Measurements from ENCODE around the gene MOB3A. TPM values are rescaled to one million over a fixed set of nuclear protein-coding genes. Genes with fewer than 3 reads are reported as not detected.
"Not testable (repeated sequence)": the region's sequence is repeated elsewhere in the genome, so short reads cannot be mapped to it uniquely, and the experiment has no call there.

The MOB3A gene
- total RNA-seq, 1 experiment from 2014 or later, result 11.7 TPM

DNA sequence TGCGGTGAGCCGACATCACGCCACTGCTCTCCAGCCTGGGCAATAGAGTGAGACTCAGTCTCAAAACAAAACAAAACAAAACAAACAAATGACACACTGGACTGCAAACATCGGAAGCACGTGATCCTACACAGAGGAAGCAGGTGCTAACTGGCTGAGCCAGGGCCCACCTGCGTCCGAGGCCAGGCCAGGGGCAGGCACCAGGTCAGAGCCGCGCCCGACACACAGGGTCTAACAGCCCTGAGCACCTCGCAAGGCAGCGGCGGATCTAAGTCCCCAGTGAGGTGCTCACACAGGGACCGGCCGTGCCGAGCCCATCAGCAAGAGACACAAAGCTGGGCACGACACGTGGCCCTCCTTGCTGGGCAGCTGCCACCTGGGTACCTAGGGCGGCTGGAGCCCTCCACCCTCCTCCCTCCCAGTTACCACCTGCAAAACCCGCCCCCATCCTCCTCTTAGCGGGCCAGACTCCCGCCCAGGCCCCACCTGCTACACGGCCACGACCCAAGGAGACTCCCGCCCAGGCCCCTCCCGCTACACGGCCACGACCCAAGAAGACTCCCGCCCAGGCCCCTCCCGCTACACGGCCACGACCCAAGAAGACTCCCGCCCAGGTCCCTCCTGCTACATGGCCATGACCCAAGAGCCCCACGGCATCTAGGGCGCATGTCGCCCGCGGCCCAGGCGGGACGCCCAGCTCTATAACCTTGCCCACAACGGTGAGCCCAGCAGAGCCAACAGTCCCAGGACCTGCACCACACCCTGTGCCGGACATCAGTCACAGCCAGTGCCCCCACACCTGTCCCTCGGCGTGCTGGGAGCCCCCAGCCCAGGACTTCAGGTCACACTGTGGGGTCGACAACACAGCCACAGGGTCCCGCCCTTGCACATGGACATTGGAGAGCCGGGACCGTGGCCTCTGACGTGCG, 39.6 kb upstream of the MOB3A start:
- Mint-ChIP-seq H3K27ac (ENCODE audit: unreplicated experiment) (no peak overlapping the region), H3K9me3 (ENCODE audit: unreplicated experiment) (no peaks in the 10 kb centered on the region), H3K4me1 (ENCODE audit: low read depth, unreplicated experiment) (no peaks in the 10 kb centered on the region), H3K27me3 (ENCODE audit: insufficient read depth, unreplicated experiment) (no peaks in the 10 kb centered on the region), H3K36me3 (ENCODE audit: insufficient read depth, unreplicated experiment) (peaks cover 79% of the 10 kb centered on the region), H3K4me3 (ENCODE audit: unreplicated experiment) (no peak overlapping the region)
- TF ChIP-seq CTCF (IDR thresholded peaks at IDR 0.05; ENCODE audit: insufficient read depth in 1 of 2, low read depth in 1 of 2, low read length in 1 of 2, severe bottlenecking in 1 of 2, unreplicated experiment in 1 of 2), result no peak
- no peaks in the 10 kb centered on the region for H3K9me3 ChIP-seq
- no peak for DNase-seq
- BruUV-seq (replicated peaks), result no TSS peak
- intact Hi-C loops (cut with micrococcal nuclease; ENCODE audit: unreplicated experiment), result no loop called here
- H3K4me1 ChIP-seq, result no peaks in the 10 kb centered on the region
- no peaks in the 10 kb centered on the region for H3K27me3 ChIP-seq (replicated peaks; ENCODE audit: control insufficient read depth, insufficient read depth, low read length)
- peaks cover 5% of the 10 kb centered on the region for H3K36me3 ChIP-seq (ENCODE audit: control insufficient read depth, insufficient read depth, low read length)
- CTCF ChIA-PET, result no interaction called here
- H3K4me3 ChIP-seq (ENCODE audit: low read depth, low read length), result no peak overlapping the region
- POLR2A ChIA-PET, result no interaction called here

DNA sequence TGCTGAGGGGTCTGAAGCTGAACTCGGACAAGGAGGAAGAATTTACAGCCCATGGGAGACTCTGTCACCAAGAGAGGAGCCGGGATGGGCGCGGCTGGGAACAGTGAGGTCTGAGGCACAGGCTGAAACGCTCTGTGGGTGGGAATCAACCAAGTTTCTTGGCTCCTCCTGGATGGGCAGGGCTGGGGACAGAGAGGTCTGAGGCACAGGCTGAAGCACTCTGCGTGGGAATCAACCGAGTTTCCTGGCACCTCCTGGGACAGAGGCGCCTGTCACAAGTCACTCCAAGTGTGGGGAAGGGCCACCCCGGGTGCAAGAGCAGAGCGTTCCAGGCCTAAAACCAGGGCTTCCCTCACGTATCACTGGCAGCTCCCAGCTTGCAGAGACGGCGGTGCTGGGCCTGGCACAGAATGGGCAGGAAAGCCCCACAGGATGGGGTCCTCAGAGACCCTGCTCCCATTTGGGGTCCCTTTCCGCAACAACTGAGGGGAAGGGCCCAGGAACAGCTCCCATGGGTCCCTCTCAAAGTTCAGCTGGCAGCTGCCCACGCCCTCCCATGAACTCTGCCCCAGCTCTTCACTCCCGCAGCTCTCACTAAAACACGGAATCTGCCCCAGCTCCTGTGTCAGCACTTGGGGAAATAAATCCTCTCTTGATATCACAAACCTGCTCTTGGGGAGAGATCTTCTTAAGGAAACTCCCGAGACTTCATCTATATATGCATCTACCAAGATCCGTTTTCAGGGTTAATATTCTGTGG, 36.8 kb upstream of the MOB3A start:
- H3K27me3 ChIP-seq (replicated peaks; ENCODE audit: control insufficient read depth, insufficient read depth, low read length), result no peaks in the 10 kb centered on the region
- Mint-ChIP-seq H3K4me1 (ENCODE audit: low read depth, unreplicated experiment) (no peaks in the 10 kb centered on the region), H3K27me3 (ENCODE audit: insufficient read depth, unreplicated experiment) (no peaks in the 10 kb centered on the region), H3K27ac (ENCODE audit: unreplicated experiment) (no peak overlapping the region), H3K9me3 (ENCODE audit: unreplicated experiment) (no peaks in the 10 kb centered on the region), H3K36me3 (ENCODE audit: insufficient read depth, unreplicated experiment) (peaks cover 69% of the 10 kb centered on the region), H3K4me3 (ENCODE audit: unreplicated experiment) (no peak overlapping the region)
- ChIA-PET POLR2A (no interaction called here), CTCF (no interaction called here)
- no peak for TF ChIP-seq CTCF (IDR thresholded peaks at IDR 0.05; ENCODE audit: insufficient read depth in 1 of 2, low read depth in 1 of 2, low read length in 1 of 2, severe bottlenecking in 1 of 2, unreplicated experiment in 1 of 2)
- H3K4me3 ChIP-seq (ENCODE audit: low read depth, low read length), result no peak overlapping the region
- H3K4me1 ChIP-seq, result no peaks in the 10 kb centered on the region
- no peaks in the 10 kb centered on the region for H3K9me3 ChIP-seq
- DNase-seq, result no peak
- H3K36me3 ChIP-seq (ENCODE audit: control insufficient read depth, insufficient read depth, low read length), result peaks cover 6% of the 10 kb centered on the region
- no TSS peak for BruUV-seq (replicated peaks)
- intact Hi-C loops (cut with micrococcal nuclease; ENCODE audit: unreplicated experiment), result no loop called here

DNA sequence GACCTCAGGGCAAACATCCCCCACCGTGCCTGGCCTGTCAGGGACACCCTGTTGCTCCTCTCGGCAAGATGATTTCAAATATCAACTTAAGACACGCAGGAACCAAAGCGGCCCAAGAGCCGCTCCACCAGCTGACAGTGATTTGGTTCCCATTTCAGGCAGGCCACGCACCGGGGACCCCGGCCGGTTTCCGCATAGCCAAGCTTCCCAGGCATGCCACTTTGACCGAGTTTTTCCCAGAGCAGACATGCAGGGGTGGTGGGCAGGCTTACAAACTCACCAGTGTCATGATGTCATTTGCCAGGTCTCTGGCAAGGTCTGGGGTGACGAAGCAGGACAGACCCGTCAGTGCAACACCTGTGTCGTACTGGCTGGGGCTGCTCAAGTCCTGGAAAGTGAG, 36.1 kb upstream of the MOB3A start:
- Histone ChIP-seq H3K9me3 (no peaks in the 10 kb centered on the region), H3K36me3 (ENCODE audit: control insufficient read depth, insufficient read depth, low read length) (peaks cover 6% of the 10 kb centered on the region), H3K4me1 (no peaks in the 10 kb centered on the region), H3K4me3 (ENCODE audit: low read depth, low read length) (no peak overlapping the region), H3K27me3 (replicated peaks; ENCODE audit: control insufficient read depth, insufficient read depth, low read length) (no peaks in the 10 kb centered on the region)
- DNase-seq, result no peak
- CTCF ChIA-PET, result no interaction called here
- POLR2A ChIA-PET, result no interaction called here
- no peak for TF ChIP-seq CTCF (IDR thresholded peaks at IDR 0.05; ENCODE audit: insufficient read depth in 1 of 2, low read depth in 1 of 2, low read length in 1 of 2, severe bottlenecking in 1 of 2, unreplicated experiment in 1 of 2)
- no TSS peak for BruUV-seq (replicated peaks)
- no peak overlapping the region for H3K27ac Mint-ChIP-seq (ENCODE audit: unreplicated experiment)
- no peaks in the 10 kb centered on the region for H3K27me3 Mint-ChIP-seq (ENCODE audit: insufficient read depth, unreplicated experiment)
- no peak overlapping the region for H3K4me3 Mint-ChIP-seq (ENCODE audit: unreplicated experiment)
- no peaks in the 10 kb centered on the region for H3K9me3 Mint-ChIP-seq (ENCODE audit: unreplicated experiment)
- H3K4me1 Mint-ChIP-seq (ENCODE audit: low read depth, unreplicated experiment), result no peaks in the 10 kb centered on the region
- peaks cover 69% of the 10 kb centered on the region for H3K36me3 Mint-ChIP-seq (ENCODE audit: insufficient read depth, unreplicated experiment)
- intact Hi-C loops (cut with micrococcal nuclease; ENCODE audit: unreplicated experiment), result no loop called here

DNA sequence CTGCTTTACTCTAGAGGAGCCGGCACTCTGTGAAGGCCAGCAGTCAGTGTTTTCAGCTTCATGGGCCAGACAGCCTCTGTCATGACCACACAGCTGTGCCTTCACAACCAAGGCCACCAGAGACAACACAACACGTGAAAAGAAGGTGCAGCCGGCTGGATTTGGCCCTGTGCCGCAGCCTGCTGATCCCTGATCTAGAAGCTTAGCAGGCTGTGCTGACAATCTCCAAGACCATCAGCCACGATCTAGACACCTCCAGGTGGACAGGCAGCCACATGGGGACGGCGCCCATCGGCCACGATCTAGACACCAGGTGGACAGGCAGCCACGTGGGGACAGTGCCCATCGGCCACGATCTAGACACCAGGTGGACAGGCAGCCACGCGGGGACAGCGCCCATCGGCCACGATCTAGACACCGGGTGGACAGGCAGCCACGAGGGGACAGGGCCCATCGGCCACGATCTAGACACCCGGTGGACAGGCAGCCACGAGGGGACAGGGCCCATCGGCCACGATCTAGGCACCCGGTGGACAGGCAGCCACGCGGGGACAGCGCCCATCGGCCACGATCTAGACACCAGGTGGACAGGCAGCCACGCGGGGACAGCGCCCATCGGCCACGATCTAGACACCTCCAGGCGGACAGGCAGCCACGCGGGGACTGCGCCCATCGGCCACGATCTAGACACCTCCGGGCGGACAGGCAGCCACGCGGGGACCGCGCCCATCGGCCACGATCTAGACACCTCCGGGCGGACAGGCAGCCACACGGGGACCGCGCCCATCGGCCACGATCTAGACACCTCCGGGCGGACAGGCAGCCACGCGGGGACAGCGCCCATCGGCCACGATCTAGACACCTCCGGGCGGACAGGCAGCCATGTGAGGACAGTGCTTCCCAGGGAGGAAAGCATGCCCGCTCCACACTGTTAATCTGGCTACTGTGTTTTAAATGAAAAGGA, 35.2 kb upstream of the MOB3A start:
- H3K4me1 Mint-ChIP-seq (ENCODE audit: low read depth, unreplicated experiment); H3K27ac Mint-ChIP-seq (ENCODE audit: unreplicated experiment); H3K4me1 ChIP-seq; H3K27me3 ChIP-seq (replicated peaks; ENCODE audit: control insufficient read depth, insufficient read depth, low read length); H3K36me3 ChIP-seq (ENCODE audit: control insufficient read depth, insufficient read depth, low read length); DNase-seq; CTCF ChIA-PET; H3K4me3 ChIP-seq (ENCODE audit: low read depth, low read length); POLR2A ChIA-PET; H3K9me3 Mint-ChIP-seq (ENCODE audit: unreplicated experiment); H3K27me3 Mint-ChIP-seq (ENCODE audit: insufficient read depth, unreplicated experiment); BruUV-seq (replicated peaks); intact Hi-C loops (cut with micrococcal nuclease; ENCODE audit: unreplicated experiment); H3K9me3 ChIP-seq; H3K4me3 Mint-ChIP-seq (ENCODE audit: unreplicated experiment): not testable (repeated sequence)
- H3K36me3 Mint-ChIP-seq (ENCODE audit: insufficient read depth, unreplicated experiment), result peaks cover 69% of the 10 kb centered on the region

All from Caco-2 (cell line).